ENCODE data around the gene ISY1.

ISY1 gene

GRCh38 chr3:129085165-129085715, 75.6 kb downstream of the ISY1 start:
- DNase-seq = no peak

DNA sequence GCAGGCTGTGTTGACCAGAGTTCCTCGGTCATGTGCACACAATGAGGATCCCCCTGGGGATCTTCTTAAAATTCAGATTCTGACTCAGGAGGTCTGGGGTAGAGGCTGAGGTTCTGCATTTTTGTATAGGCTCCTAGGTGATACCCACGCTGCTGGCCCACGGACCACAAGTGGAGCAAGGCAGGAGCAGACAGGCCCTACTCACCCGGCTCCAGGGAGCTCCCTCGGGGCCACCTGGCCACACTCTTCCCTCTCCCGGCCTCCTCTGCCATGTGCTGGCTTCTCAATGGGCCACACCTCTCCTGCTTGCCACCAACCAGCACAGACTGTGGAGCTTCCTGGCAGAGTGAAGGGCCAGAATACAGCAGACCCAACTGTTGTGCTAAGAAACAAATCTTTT, 76.4 kb downstream of the ISY1 start:
- DNase-seq = no peak

DNA sequence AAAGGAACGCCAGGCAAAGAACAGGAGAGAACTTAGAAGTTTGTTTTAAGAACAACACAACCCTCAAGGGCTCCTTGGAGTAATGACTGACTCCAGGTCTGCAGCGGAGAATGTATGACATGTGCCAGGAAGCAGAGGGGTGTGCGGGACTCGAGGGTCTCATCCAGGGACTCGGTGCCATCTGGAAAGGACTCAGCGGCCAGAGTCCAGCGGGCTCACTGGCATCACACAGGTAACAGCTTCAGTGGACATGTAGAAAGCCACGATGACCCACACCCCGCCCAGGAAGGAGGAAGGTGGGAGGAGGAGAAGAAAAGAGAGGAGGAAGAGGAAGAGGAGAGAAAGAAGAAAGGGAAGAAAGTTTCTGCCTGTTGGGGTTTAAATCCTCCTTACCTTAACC, 78.8 kb downstream of the ISY1 start:
- no peak for DNase-seq

- DNase-seq = no peak
These were observed 79.4 kb downstream of the ISY1 start for GRCh38 chr3:129081503-129081902.

DNA sequence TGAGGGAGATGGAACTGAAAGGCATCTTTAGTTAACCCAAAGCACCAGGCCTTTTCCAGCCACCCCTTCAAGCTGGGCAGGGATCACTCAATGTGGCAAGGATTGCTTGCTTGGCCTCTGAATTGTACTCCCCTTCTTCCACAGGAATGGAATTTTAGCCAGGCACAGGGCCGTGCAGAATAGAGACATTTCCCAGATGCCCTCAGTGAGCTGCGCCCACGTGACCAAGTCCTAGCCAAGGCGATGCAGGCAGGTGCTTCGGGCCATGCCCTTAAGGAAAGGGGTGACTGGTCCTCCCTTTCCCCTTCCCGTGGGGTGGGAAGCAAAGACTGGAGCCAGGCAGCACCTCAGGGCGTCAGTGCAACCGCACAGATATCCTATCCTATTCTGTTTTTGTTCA, 82.4 kb downstream of the ISY1 start:
- no peak for DNase-seq
